ENCODE results near the gene ATF7IP2. TPM values are rescaled to one million over a fixed set of nuclear protein-coding genes. Genes with fewer than 3 reads are reported as not detected.
"Not testable (repeated sequence)": the region's sequence is repeated elsewhere in the genome, so short reads cannot be mapped to it uniquely, and the experiment has no call there.

ATF7IP2 gene
- polyA plus RNA-seq, 2 donors: 4.9 to 6.4 TPM

- H3K9me3 ChIP-seq (ENCODE audit: control insufficient read depth in 2 of 2, insufficient read depth in 1 of 2, low read depth in 1 of 2, low read length in 1 of 2); H3K27ac ChIP-seq (ENCODE audit: low read depth in 2 of 2, low read length in 1 of 2); H3K36me3 ChIP-seq (ENCODE audit: control insufficient read depth in 2 of 2, insufficient read depth in 2 of 2, low read length in 1 of 2); H3K27me3 ChIP-seq (ENCODE audit: control insufficient read depth in 1 of 2, insufficient read depth in 2 of 2, low read length in 2 of 2); H3K4me1 ChIP-seq (ENCODE audit: control insufficient read depth in 2 of 2, insufficient read depth in 2 of 2, low read length in 1 of 2); H3K4me3 ChIP-seq (ENCODE audit: low read depth in 1 of 2, low read length in 2 of 2): not testable (repeated sequence)
- 77 to 85% methylated on average over 12 of the region's 12 CpGs for WGBS, 2 donors
Measured at GRCh38 chr16:10429299-10429969, 43.6 kb downstream of the ATF7IP2 start.

- Histone ChIP-seq H3K36me3 (ENCODE audit: control insufficient read depth in 2 of 2, insufficient read depth in 2 of 2, low read length in 1 of 2) (peaks cover 2 to 3% of the 10 kb centered on the region in 2 donors), H3K4me3 (ENCODE audit: low read depth in 1 of 2, low read length in 2 of 2) (no peak overlapping the region), H3K4me1 (ENCODE audit: control insufficient read depth in 2 of 2, insufficient read depth in 2 of 2, low read length in 1 of 2) (no peaks in the 10 kb centered on the region), H3K9me3 (ENCODE audit: control insufficient read depth in 2 of 2, insufficient read depth in 1 of 2, low read depth in 1 of 2, low read length in 1 of 2) (peaks cover 2 to 6% of the 10 kb centered on the region in 2 donors), H3K27me3 (ENCODE audit: control insufficient read depth in 1 of 2, insufficient read depth in 2 of 2, low read length in 2 of 2) (no peaks in the 10 kb centered on the region), H3K27ac (ENCODE audit: low read depth in 2 of 2, low read length in 1 of 2) (no peak overlapping the region)
- WGBS, 2 donors: 87 to 95% methylated on average over 3 of the region's 3 CpGs
Measured at GRCh38 chr16:10441726-10442125, 55.9 kb downstream of the ATF7IP2 start.

GRCh38 chr16:10447289-10447688 lies 61.4 kb downstream of the ATF7IP2 start:
- WGBS, 2 donors: 98% methylated on average over 9 of the region's 9 CpGs
- H3K27me3 ChIP-seq (ENCODE audit: control insufficient read depth in 1 of 2, insufficient read depth in 2 of 2, low read length in 2 of 2): no peaks in the 10 kb centered on the region

GRCh38 chr16:10452208-10453158 lies 66.6 kb downstream of the ATF7IP2 start:
- H3K4me1 ChIP-seq (ENCODE audit: control insufficient read depth in 2 of 2, insufficient read depth in 2 of 2, low read length in 1 of 2); H3K27me3 ChIP-seq (ENCODE audit: control insufficient read depth in 1 of 2, insufficient read depth in 2 of 2, low read length in 2 of 2); H3K36me3 ChIP-seq (ENCODE audit: control insufficient read depth in 2 of 2, insufficient read depth in 2 of 2, low read length in 1 of 2); H3K27ac ChIP-seq (ENCODE audit: low read depth in 2 of 2, low read length in 1 of 2); H3K4me3 ChIP-seq (ENCODE audit: low read depth in 1 of 2, low read length in 2 of 2); H3K9me3 ChIP-seq (ENCODE audit: control insufficient read depth in 2 of 2, insufficient read depth in 1 of 2, low read depth in 1 of 2, low read length in 1 of 2): not testable (repeated sequence)
- 92 to 96% methylated on average over 13 of the region's 13 CpGs for WGBS, 2 donors

More at GRCh38 chr16:10447289-10447688, 61.4 kb downstream of the ATF7IP2 start:
- H3K4me3 ChIP-seq (ENCODE audit: low read depth in 1 of 2, low read length in 2 of 2): no peak overlapping the region
- H3K4me1 ChIP-seq (ENCODE audit: control insufficient read depth in 2 of 2, insufficient read depth in 2 of 2, low read length in 1 of 2): no peaks in the 10 kb centered on the region
- peaks cover 2 to 3% of the 10 kb centered on the region in 2 donors for H3K36me3 ChIP-seq (ENCODE audit: control insufficient read depth in 2 of 2, insufficient read depth in 2 of 2, low read length in 1 of 2)
- no peak overlapping the region for H3K27ac ChIP-seq (ENCODE audit: low read depth in 2 of 2, low read length in 1 of 2)
- H3K9me3 ChIP-seq (ENCODE audit: control insufficient read depth in 2 of 2, insufficient read depth in 1 of 2, low read depth in 1 of 2, low read length in 1 of 2): peaks cover 5 to 13% of the 10 kb centered on the region in 2 donors

GRCh38 chr16:10453159-10453510 lies 67.3 kb downstream of the ATF7IP2 start:
- H3K4me1 ChIP-seq (ENCODE audit: control insufficient read depth in 2 of 2, insufficient read depth in 2 of 2, low read length in 1 of 2): no peaks in the 10 kb centered on the region
- peaks cover 0 to 3% of the 10 kb centered on the region in 2 donors for H3K9me3 ChIP-seq (ENCODE audit: control insufficient read depth in 2 of 2, insufficient read depth in 1 of 2, low read depth in 1 of 2, low read length in 1 of 2)
- 97% methylated on average over 6 of the region's 6 CpGs for WGBS, 2 donors
- H3K27ac ChIP-seq (ENCODE audit: low read depth in 2 of 2, low read length in 1 of 2): no peak overlapping the region
- no peak overlapping the region for H3K4me3 ChIP-seq (ENCODE audit: low read depth in 1 of 2, low read length in 2 of 2)
- H3K36me3 ChIP-seq (ENCODE audit: control insufficient read depth in 2 of 2, insufficient read depth in 2 of 2, low read length in 1 of 2): peaks cover 0 to 2% of the 10 kb centered on the region in 2 donors
- H3K27me3 ChIP-seq (ENCODE audit: control insufficient read depth in 1 of 2, insufficient read depth in 2 of 2, low read length in 2 of 2): no peaks in the 10 kb centered on the region

- WGBS, 2 donors: 95 to 96% methylated on average over 2 of the region's 2 CpGs
- Histone ChIP-seq H3K27ac (ENCODE audit: low read depth in 2 of 2, low read length in 1 of 2) (no peak overlapping the region), H3K9me3 (ENCODE audit: control insufficient read depth in 2 of 2, insufficient read depth in 1 of 2, low read depth in 1 of 2, low read length in 1 of 2) (no peaks in the 10 kb centered on the region), H3K27me3 (ENCODE audit: control insufficient read depth in 1 of 2, insufficient read depth in 2 of 2, low read length in 2 of 2) (no peaks in the 10 kb centered on the region), H3K4me3 (ENCODE audit: low read depth in 1 of 2, low read length in 2 of 2) (no peak overlapping the region), H3K4me1 (ENCODE audit: control insufficient read depth in 2 of 2, insufficient read depth in 2 of 2, low read length in 1 of 2) (no peaks in the 10 kb centered on the region), H3K36me3 (ENCODE audit: control insufficient read depth in 2 of 2, insufficient read depth in 2 of 2, low read length in 1 of 2) (peaks cover 0 to 2% of the 10 kb centered on the region in 2 donors)
Measured at GRCh38 chr16:10465821-10466220, 80.0 kb downstream of the ATF7IP2 start.

GRCh38 chr16:10466313-10466712 lies 80.5 kb downstream of the ATF7IP2 start:
- H3K27me3 ChIP-seq (ENCODE audit: control insufficient read depth in 1 of 2, insufficient read depth in 2 of 2, low read length in 2 of 2): no peaks in the 10 kb centered on the region
- no peak overlapping the region for H3K4me3 ChIP-seq (ENCODE audit: low read depth in 1 of 2, low read length in 2 of 2)
- no peaks in the 10 kb centered on the region for H3K4me1 ChIP-seq (ENCODE audit: control insufficient read depth in 2 of 2, insufficient read depth in 2 of 2, low read length in 1 of 2)
- H3K27ac ChIP-seq (ENCODE audit: low read depth in 2 of 2, low read length in 1 of 2): no peak overlapping the region
- H3K9me3 ChIP-seq (ENCODE audit: control insufficient read depth in 2 of 2, insufficient read depth in 1 of 2, low read depth in 1 of 2, low read length in 1 of 2): no peaks in the 10 kb centered on the region
- peaks cover 0 to 2% of the 10 kb centered on the region in 2 donors for H3K36me3 ChIP-seq (ENCODE audit: control insufficient read depth in 2 of 2, insufficient read depth in 2 of 2, low read length in 1 of 2)
- 97 to 98% methylated on average over 2 of the region's 2 CpGs for WGBS, 2 donors

- no peaks in the 10 kb centered on the region for H3K9me3 ChIP-seq (ENCODE audit: control insufficient read depth in 2 of 2, insufficient read depth in 1 of 2, low read depth in 1 of 2, low read length in 1 of 2)
- peaks cover 0 to 2% of the 10 kb centered on the region in 2 donors for H3K36me3 ChIP-seq (ENCODE audit: control insufficient read depth in 2 of 2, insufficient read depth in 2 of 2, low read length in 1 of 2)
- no peaks in the 10 kb centered on the region for H3K4me1 ChIP-seq (ENCODE audit: control insufficient read depth in 2 of 2, insufficient read depth in 2 of 2, low read length in 1 of 2)
- no peak overlapping the region for H3K4me3 ChIP-seq (ENCODE audit: low read depth in 1 of 2, low read length in 2 of 2)
- H3K27ac ChIP-seq (ENCODE audit: low read depth in 2 of 2, low read length in 1 of 2): no peak overlapping the region
- H3K27me3 ChIP-seq (ENCODE audit: control insufficient read depth in 1 of 2, insufficient read depth in 2 of 2, low read length in 2 of 2): no peaks in the 10 kb centered on the region
Measured at GRCh38 chr16:10466861-10467260, 81.0 kb downstream of the ATF7IP2 start.

- not testable (repeated sequence) for H3K9me3 ChIP-seq (ENCODE audit: control insufficient read depth in 2 of 2, insufficient read depth in 1 of 2, low read depth in 1 of 2, low read length in 1 of 2); H3K4me1 ChIP-seq (ENCODE audit: control insufficient read depth in 2 of 2, insufficient read depth in 2 of 2, low read length in 1 of 2); H3K4me3 ChIP-seq (ENCODE audit: low read depth in 1 of 2, low read length in 2 of 2); H3K27ac ChIP-seq (ENCODE audit: low read depth in 2 of 2, low read length in 1 of 2); H3K27me3 ChIP-seq (ENCODE audit: control insufficient read depth in 1 of 2, insufficient read depth in 2 of 2, low read length in 2 of 2); H3K36me3 ChIP-seq (ENCODE audit: control insufficient read depth in 2 of 2, insufficient read depth in 2 of 2, low read length in 1 of 2)
- 98 to 100% methylated on average over 1 of the region's 1 CpG for WGBS, 2 donors
Measured at GRCh38 chr16:10476636-10477035, 90.8 kb downstream of the ATF7IP2 start.
